PC-3 (cell line): ENCODE results near the gene UBQLN1. TPM values are rescaled to one million over a fixed set of nuclear protein-coding genes. Genes with fewer than 3 reads are reported as not detected.

ENCODE experiments used
- ATAC-seq: fragments of 200-7000 bp; cut with Tn5 transposase; 2 replicates; pipeline ENCODE4 v1.9.1; 2020; ENCODE audit warnings: mild to moderate bottlenecking, moderate library complexity
- BruUV-seq: library from RNA; stranded (reverse); fragments of 400-500 nt; replicated peaks from 2 replicates; lab custom pipeline; 2021; lab: Mats Ljungman, UMichigan
- CTCF ChIA-PET: fragments of 300-600 bp; sonication (Branson Sonifier 250); formaldehyde crosslinking; loops from one replicate; lab custom pipeline; 2022; ENCODE audit warnings: antibody characterized with exemption; lab: Charles Lee
- POLR2A ChIA-PET: fragments of 300-600 bp; sonication (Branson Sonifier 250); formaldehyde crosslinking; loops from one replicate; lab custom pipeline; 2022; ENCODE audit warnings: antibody characterized with exemption; ENCODE audit not compliant: unreplicated experiment; lab: Charles Lee
- DNase-seq: peaks from one replicate; pipeline ENCODE4 v3.0.0-alpha.2; 2015
- H2AFZ ChIP-seq: fragments of 300-600 bp; sonication (generic); 2 replicates; pipeline ENCODE4 v1.6.0; 2016; ENCODE audit warnings: antibody characterized with exemption, low read length
- H3F3A ChIP-seq: fragments of 300-600 bp; sonication (generic); one replicate; pipeline ENCODE4 v1.6.0; 2017; ENCODE audit warnings: antibody characterized with exemption, low read length, control low read depth, mild to moderate bottlenecking; ENCODE audit not compliant: unreplicated experiment
- H3K27ac ChIP-seq: fragments of 300-600 bp; sonication (generic); 2 replicates; pipeline ENCODE4 v1.5.1; 2016; ENCODE audit warnings: mild to moderate bottlenecking, low read length
- H3K27me3 ChIP-seq: fragments of 300-600 bp; sonication (generic); 2 replicates; pipeline ENCODE4 v1.6.1; 2016; ENCODE audit warnings: low read length, mixed read lengths
- H3K36me3 ChIP-seq: fragments of 300-600 bp; sonication (generic); 2 replicates; pipeline ENCODE4 v1.6.1; 2016; ENCODE audit warnings: low read depth, mixed run types, low read length, mixed read lengths
- H3K4me1 ChIP-seq: fragments of 300-600 bp; sonication (generic); 2 replicates; pipeline ENCODE4 v1.5.1; 2016; ENCODE audit warnings: low read length; ENCODE audit not compliant: insufficient read depth
- H3K4me2 ChIP-seq: fragments of 300-600 bp; sonication (generic); 2 replicates; pipeline ENCODE4 v1.6.0; 2016; ENCODE audit warnings: low read length
- H3K4me3 ChIP-seq: fragments of 300-600 bp; sonication (generic); 2 replicates; pipeline ENCODE4 v1.5.1; 2016; ENCODE audit warnings: mild to moderate bottlenecking, low read length, mixed read lengths
- H3K79me2 ChIP-seq: fragments of 300-600 bp; sonication (generic); 2 replicates; pipeline ENCODE4 v1.6.1; 2017; ENCODE audit warnings: low read length, mixed read lengths
- H3K9ac ChIP-seq: fragments of 300-600 bp; sonication (generic); 2 replicates; pipeline ENCODE4 v1.6.0; 2016; ENCODE audit warnings: mild to moderate bottlenecking, low read length
- H3K9me2 ChIP-seq: fragments of 300-600 bp; sonication (generic); replicated peaks from 2 replicates; pipeline ENCODE4 v1.6.1; 2016; ENCODE audit warnings: mixed run types, low read length, mixed read lengths
- H3K9me3 ChIP-seq: fragments of 300-600 bp; sonication (generic); 2 replicates; pipeline ENCODE4 v1.6.1; 2016; ENCODE audit warnings: low read length, mixed read lengths
- H4K20me1 ChIP-seq: fragments of 300-600 bp; sonication (generic); 2 replicates; pipeline ENCODE4 v1.6.1; 2016; ENCODE audit warnings: low read length, mixed read lengths
- EZH2 ChIP-seq: fragments of 300-600 bp; sonication (generic); IDR thresholded peaks from one replicate; pipeline ENCODE4 v1.6.1; 2017; ENCODE audit warnings: antibody characterized with exemption, mild to moderate bottlenecking, low read length; ENCODE audit not compliant: unreplicated experiment
- EZH2phosphoT487 ChIP-seq: fragments of 300-600 bp; sonication (generic); IDR thresholded peaks from 2 replicates; pipeline ENCODE4 v1.6.1; 2018; ENCODE audit warnings: mild to moderate bottlenecking, antibody characterized with exemption, low read length, borderline replicate concordance
- intact Hi-C: fragments of 100-400 bp; cut with micrococcal nuclease; formaldehyde crosslinking; loops from 2 replicates; pipeline ENCODE4 v1.9.0; 2023
- total RNA-seq: library from RNA; depleted of rRNA; stranded (reverse); fragments of >200 nt; gene quantifications from 2 replicates; pipeline ENCODE4 v1.2.3, GENCODE V29; 2014
- TF ChIP-seq, protein P1 (sequence below): fragments of 300-600 bp; sonication (generic); conservative IDR thresholded peaks from 2 replicates; pipeline ENCODE4 v1.5.1; 2017; ENCODE audit warnings: antibody characterized with exemption, low read depth, mild to moderate bottlenecking, low read length

UBQLN1 gene
- total RNA-seq, 1 experiment from 2014 or later: 105 TPM

DNA sequence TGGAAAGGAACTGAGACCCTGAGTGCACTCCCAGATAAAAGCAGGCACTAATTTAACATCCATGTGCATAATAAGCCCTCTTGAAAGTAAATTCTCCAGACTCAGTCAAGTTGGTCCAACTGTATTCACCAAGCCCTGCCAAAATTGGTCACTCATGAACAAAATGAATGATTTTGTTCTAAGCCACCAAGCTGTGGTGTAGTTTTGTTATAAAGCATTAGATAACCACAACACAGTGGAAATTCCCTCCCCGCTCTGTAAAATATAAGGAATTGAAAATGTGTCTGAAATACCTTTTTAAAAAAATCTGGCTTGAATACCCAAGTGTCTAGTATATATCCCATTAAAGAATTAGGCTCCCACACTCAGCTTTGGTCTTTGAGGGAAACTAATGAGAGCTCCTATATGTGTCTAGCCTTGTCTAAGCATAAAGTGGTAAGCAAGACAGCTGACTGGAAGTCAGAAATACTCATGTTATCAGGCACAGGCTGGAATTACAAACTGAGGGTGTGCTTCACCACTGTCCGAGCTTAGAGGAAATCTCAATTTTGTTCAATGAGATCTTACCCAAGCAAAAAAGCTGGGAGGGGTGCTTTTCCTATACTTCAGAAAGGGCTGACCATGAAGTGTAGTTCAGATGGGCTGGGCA is 51.6 kb downstream of the UBQLN1 start:
- ChIA-PET POLR2A (no interaction called here), CTCF (no interaction called here)
- Histone ChIP-seq H3K4me2 (no peak overlapping the region), H3K9me2 (no peaks in the 10 kb centered on the region), H3K4me1 (no peaks in the 10 kb centered on the region), H3K9ac (no peak overlapping the region), H3F3A (no peaks in the 10 kb centered on the region), H3K79me2 (no peaks in the 10 kb centered on the region), H4K20me1 (no peaks in the 10 kb centered on the region), H3K27me3 (no peaks in the 10 kb centered on the region), H2AFZ (no peak overlapping the region), H3K36me3 (peaks cover 54% of the 10 kb centered on the region), H3K9me3 (no peaks in the 10 kb centered on the region), H3K4me3 (no peak overlapping the region), H3K27ac (no peak overlapping the region)
- DNase-seq (no peak), ATAC-seq (no peak)
- intact Hi-C loops: no loop called here
- TF ChIP-seq, protein P1, sequence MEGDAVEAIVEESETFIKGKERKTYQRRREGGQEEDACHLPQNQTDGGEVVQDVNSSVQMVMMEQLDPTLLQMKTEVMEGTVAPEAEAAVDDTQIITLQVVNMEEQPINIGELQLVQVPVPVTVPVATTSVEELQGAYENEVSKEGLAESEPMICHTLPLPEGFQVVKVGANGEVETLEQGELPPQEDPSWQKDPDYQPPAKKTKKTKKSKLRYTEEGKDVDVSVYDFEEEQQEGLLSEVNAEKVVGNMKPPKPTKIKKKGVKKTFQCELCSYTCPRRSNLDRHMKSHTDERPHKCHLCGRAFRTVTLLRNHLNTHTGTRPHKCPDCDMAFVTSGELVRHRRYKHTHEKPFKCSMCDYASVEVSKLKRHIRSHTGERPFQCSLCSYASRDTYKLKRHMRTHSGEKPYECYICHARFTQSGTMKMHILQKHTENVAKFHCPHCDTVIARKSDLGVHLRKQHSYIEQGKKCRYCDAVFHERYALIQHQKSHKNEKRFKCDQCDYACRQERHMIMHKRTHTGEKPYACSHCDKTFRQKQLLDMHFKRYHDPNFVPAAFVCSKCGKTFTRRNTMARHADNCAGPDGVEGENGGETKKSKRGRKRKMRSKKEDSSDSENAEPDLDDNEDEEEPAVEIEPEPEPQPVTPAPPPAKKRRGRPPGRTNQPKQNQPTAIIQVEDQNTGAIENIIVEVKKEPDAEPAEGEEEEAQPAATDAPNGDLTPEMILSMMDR: no peak
- TF ChIP-seq EZH2 (no peak), EZH2phosphoT487 (no peak)
- no TSS peak for BruUV-seq

DNA sequence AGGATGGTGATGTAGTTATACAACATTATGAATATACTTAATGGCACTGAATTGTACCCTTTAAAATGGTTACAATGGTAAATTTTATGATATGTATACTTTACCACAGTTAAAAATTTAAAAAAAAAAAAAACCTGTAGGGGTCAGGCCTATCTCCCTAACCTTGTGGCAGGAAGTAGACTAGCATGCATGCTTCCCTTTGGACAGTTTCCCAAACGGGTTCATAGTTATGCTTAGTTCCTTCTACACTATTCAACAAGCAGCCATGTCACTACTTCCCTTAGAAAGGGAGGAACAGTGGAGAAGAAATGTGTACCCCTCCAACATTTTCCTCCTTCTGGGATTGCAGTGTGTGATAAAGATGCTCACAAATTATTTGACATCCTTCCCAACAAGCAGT is 52.3 kb downstream of the UBQLN1 start:
- no TSS peak for BruUV-seq

DNA sequence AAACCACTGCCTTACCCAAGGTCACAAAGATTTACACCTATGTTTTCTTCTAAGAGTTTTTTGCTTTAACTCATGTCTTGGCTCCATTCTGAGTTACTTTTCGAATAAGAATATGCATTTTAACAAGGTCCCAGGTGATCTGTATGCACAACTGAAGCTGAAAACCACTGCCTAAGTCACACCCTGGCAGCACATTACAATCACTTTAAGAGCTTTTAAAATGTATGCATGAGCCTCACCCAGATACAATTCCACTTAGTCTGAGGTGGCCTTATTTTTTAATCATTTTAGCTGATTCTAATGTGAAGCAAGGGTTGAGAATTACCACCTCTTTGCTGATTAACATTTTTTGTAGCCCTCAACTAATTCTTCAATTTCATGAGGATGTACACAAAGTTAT is 55.3 kb downstream of the UBQLN1 start:
- Histone ChIP-seq H3K27ac (no peak overlapping the region), H3K9ac (no peak overlapping the region), H3K4me3 (no peak overlapping the region), H2AFZ (no peak overlapping the region), H3K27me3 (no peaks in the 10 kb centered on the region), H3K9me2 (no peaks in the 10 kb centered on the region), H3K79me2 (no peaks in the 10 kb centered on the region), H3F3A (no peaks in the 10 kb centered on the region), H3K36me3 (peaks cover 30% of the 10 kb centered on the region), H3K9me3 (no peaks in the 10 kb centered on the region), H3K4me2 (no peak overlapping the region), H4K20me1 (no peaks in the 10 kb centered on the region), H3K4me1 (no peaks in the 10 kb centered on the region)
- ATAC-seq: no peak
- intact Hi-C loops: no loop called here
- no TSS peak for BruUV-seq
- POLR2A ChIA-PET: no interaction called here
- CTCF ChIA-PET: no interaction called here
- TF ChIP-seq EZH2 (no peak), EZH2phosphoT487 (no peak)
- TF ChIP-seq, protein P1: no peak
- no peak for DNase-seq

More for the DNA sequence above, 52.3 kb downstream of the UBQLN1 start:
- DNase-seq (no peak), ATAC-seq (no peak)
- intact Hi-C loops: no loop called here
- H3K4me2 ChIP-seq: no peak overlapping the region
- H3K27ac ChIP-seq: no peak overlapping the region
- no peak overlapping the region for H2AFZ ChIP-seq
- H3K27me3 ChIP-seq: no peaks in the 10 kb centered on the region
- H3K4me1 ChIP-seq: no peaks in the 10 kb centered on the region
- ChIA-PET CTCF (no interaction called here), POLR2A (no interaction called here)
- H3K36me3 ChIP-seq: peaks cover 52% of the 10 kb centered on the region
- no peaks in the 10 kb centered on the region for H3K79me2 ChIP-seq
- no peak overlapping the region for H3K9ac ChIP-seq
- H3F3A ChIP-seq: no peaks in the 10 kb centered on the region
- TF ChIP-seq, protein P1: no peak
- TF ChIP-seq EZH2phosphoT487: no peak
- TF ChIP-seq EZH2: no peak
- H3K9me3 ChIP-seq: no peaks in the 10 kb centered on the region
- H3K9me2 ChIP-seq: no peaks in the 10 kb centered on the region
- H3K4me3 ChIP-seq: no peak overlapping the region
- no peaks in the 10 kb centered on the region for H4K20me1 ChIP-seq
